Activated T-helper 1 cell treated with anti-CD3 and anti-CD28 coated beads, Interleukin-12 subunit alpha, Interleukin-12 subunit beta, Interleukin-2, Interleukin-4 antibody, amounts not matched to agents 30 ng/mL and 10 ng/mL and 1 ng/mL, durations not matched to agents 14 hours and 24 hours and 36 hours (primary cell): Measurements from ENCODE around the gene TNFRSF14. TPM values are rescaled to one million over a fixed set of nuclear protein-coding genes. Genes with fewer than 3 reads are reported as not detected.

Experiments
- DNase-seq: peaks from one replicate; pipeline ENCODE4 v3.0.0; 2021; ENCODE audit warnings: low spot score
- H3K27ac Mint-ChIP-seq: one replicate; pipeline ENCODE4 v1.8.0; 2021; ENCODE audit warnings: mild to moderate bottlenecking, mixed read lengths
- H3K27me3 Mint-ChIP-seq: one replicate; pipeline ENCODE4 v1.8.0; 2022; ENCODE audit warnings: mild to moderate bottlenecking, moderate library complexity, mixed read lengths; ENCODE audit not compliant: insufficient read depth
- H3K36me3 Mint-ChIP-seq: one replicate; pipeline ENCODE4 v1.8.0; 2021; ENCODE audit warnings: low read depth, mixed read lengths
- H3K4me1 Mint-ChIP-seq: one replicate; pipeline ENCODE4 v1.8.0; 2021; ENCODE audit warnings: low read depth, mixed read lengths
- H3K4me3 Mint-ChIP-seq: one replicate; pipeline ENCODE4 v1.8.0; 2021; ENCODE audit warnings: mild to moderate bottlenecking, moderate library complexity, mixed read lengths
- H3K9me3 Mint-ChIP-seq: one replicate; pipeline ENCODE4 v1.8.0; 2021; ENCODE audit warnings: mixed read lengths
- intact Hi-C: fragments of 100-400 bp; cut with micrococcal nuclease; formaldehyde crosslinking; loops from one replicate; pipeline ENCODE4 v1.15.1; 2024
- total RNA-seq: library from RNA; stranded (reverse); gene quantifications from 2 replicates; pipeline ENCODE4 v1.2.3, GENCODE V29; 2022

Gene TNFRSF14
- total RNA-seq, 1 donor from 2014 or later = 207 TPM

GRCh38 chr1:2526824-2527555 is 29.2 kb upstream of the TNFRSF14 start:
- Mint-ChIP-seq H3K4me3 (peak overlapping the region; percentile 48), H3K27ac (peak overlapping the region; percentile 50), H3K27me3 (peaks cover 19% of the 10 kb centered on the region), H3K4me1 (peaks cover 38% of the 10 kb centered on the region), H3K9me3 (no peaks in the 10 kb centered on the region), H3K36me3 (no peaks in the 10 kb centered on the region)
- intact Hi-C loops = loop anchor here (1.0 to 10.0 kb wide), 10 partner anchors 20 to 392 kb away; partner anchors contain the start of genes MORN1, PEX10, PRXL2B and RER1
- DNase-seq = peak; percentile 41

- Mint-ChIP-seq H3K27ac (no peak overlapping the region), H3K9me3 (no peaks in the 10 kb centered on the region), H3K4me1 (peaks cover 35% of the 10 kb centered on the region), H3K36me3 (no peaks in the 10 kb centered on the region), H3K4me3 (no peak overlapping the region), H3K27me3 (peaks cover 19% of the 10 kb centered on the region)
- DNase-seq = no peak
- intact Hi-C loops = loop anchor here (2.0 to 10.0 kb wide), 4 partner anchors 233 to 393 kb away; no protein-coding TSS in a partner anchor
Observed at GRCh38 chr1:2527556-2527860, 28.7 kb upstream of the TNFRSF14 start.

GRCh38 chr1:2528016-2528415 is 28.2 kb upstream of the TNFRSF14 start:
- Mint-ChIP-seq H3K9me3 (no peaks in the 10 kb centered on the region), H3K4me1 (peaks cover 30% of the 10 kb centered on the region), H3K4me3 (no peak overlapping the region), H3K36me3 (no peaks in the 10 kb centered on the region), H3K27ac (no peak overlapping the region), H3K27me3 (peaks cover 22% of the 10 kb centered on the region)
- DNase-seq = no peak
- intact Hi-C loops = loop anchor here (10.0 kb wide), 3 partner anchors 233 to 393 kb away; no protein-coding TSS in a partner anchor

GRCh38 chr1:2528611-2528965 is 27.6 kb upstream of the TNFRSF14 start:
- Mint-ChIP-seq H3K27ac (no peak overlapping the region), H3K4me1 (peaks cover 24% of the 10 kb centered on the region), H3K4me3 (no peak overlapping the region), H3K36me3 (no peaks in the 10 kb centered on the region), H3K9me3 (no peaks in the 10 kb centered on the region), H3K27me3 (peaks cover 25% of the 10 kb centered on the region)
- DNase-seq = no peak
- intact Hi-C loops = loop anchor here (10.0 kb wide), 3 partner anchors 234 to 394 kb away; no protein-coding TSS in a partner anchor

- no peak overlapping the region for H3K27ac Mint-ChIP-seq
- DNase-seq = no peak
- intact Hi-C loops = loop anchor here (10.0 kb wide), 3 partner anchors 234 to 394 kb away; no protein-coding TSS in a partner anchor
- no peaks in the 10 kb centered on the region for H3K36me3 Mint-ChIP-seq
- H3K27me3 Mint-ChIP-seq = peaks cover 28% of the 10 kb centered on the region
- H3K9me3 Mint-ChIP-seq = no peaks in the 10 kb centered on the region
- peak overlapping the region; percentile 59 for H3K4me3 Mint-ChIP-seq
- H3K4me1 Mint-ChIP-seq = peaks cover 18% of the 10 kb centered on the region
Observed at GRCh38 chr1:2528966-2529783, 27.0 kb upstream of the TNFRSF14 start.

- H3K36me3 Mint-ChIP-seq = no peaks in the 10 kb centered on the region
- intact Hi-C loops = loop anchor here (10.0 kb wide), 3 partner anchors 235 to 395 kb away; no protein-coding TSS in a partner anchor
- no peaks in the 10 kb centered on the region for H3K9me3 Mint-ChIP-seq
- no peak for DNase-seq
- H3K4me3 Mint-ChIP-seq = peak within 1 kb of the TSS; percentile 59
- no peak within 1 kb of the TSS for H3K27ac Mint-ChIP-seq
- H3K4me1 Mint-ChIP-seq = peaks cover 11% of the 10 kb centered on the region
- peaks cover 28% of the 10 kb centered on the region for H3K27me3 Mint-ChIP-seq
Observed at GRCh38 chr1:2529784-2530512, 26.2 kb upstream of the TNFRSF14 start, which contains the start of gene HES5. Gene HES5 (minus strand): TSS chr1:2530263. CDS start chr1:2530164, 99 bp downstream.

- no peak overlapping the region for H3K4me3 Mint-ChIP-seq
- H3K36me3 Mint-ChIP-seq = no peaks in the 10 kb centered on the region
- H3K4me1 Mint-ChIP-seq = peaks cover 7% of the 10 kb centered on the region
- peaks cover 28% of the 10 kb centered on the region for H3K27me3 Mint-ChIP-seq
- no peaks in the 10 kb centered on the region for H3K9me3 Mint-ChIP-seq
- DNase-seq = no peak
- no peak overlapping the region for H3K27ac Mint-ChIP-seq
- intact Hi-C loops = no loop called here
Observed at GRCh38 chr1:2530513-2531361, 25.4 kb upstream of the TNFRSF14 start.

- no peak overlapping the region for H3K27ac Mint-ChIP-seq
- H3K4me1 Mint-ChIP-seq = no peaks in the 10 kb centered on the region
- H3K36me3 Mint-ChIP-seq = no peaks in the 10 kb centered on the region
- DNase-seq = no peak
- intact Hi-C loops = no loop called here
- H3K4me3 Mint-ChIP-seq = no peak overlapping the region
- H3K9me3 Mint-ChIP-seq = no peaks in the 10 kb centered on the region
- peaks cover 24% of the 10 kb centered on the region for H3K27me3 Mint-ChIP-seq
Observed at GRCh38 chr1:2532485-2533160, 23.5 kb upstream of the TNFRSF14 start.

GRCh38 chr1:2533365-2533764 is 22.8 kb upstream of the TNFRSF14 start:
- no peaks in the 10 kb centered on the region for H3K36me3 Mint-ChIP-seq
- H3K4me3 Mint-ChIP-seq = no peak overlapping the region
- H3K9me3 Mint-ChIP-seq = no peaks in the 10 kb centered on the region
- no peak for DNase-seq
- H3K27me3 Mint-ChIP-seq = peaks cover 25% of the 10 kb centered on the region
- no peak overlapping the region for H3K27ac Mint-ChIP-seq
- intact Hi-C loops = no loop called here
- H3K4me1 Mint-ChIP-seq = no peaks in the 10 kb centered on the region

- Mint-ChIP-seq H3K27me3 (peaks cover 22% of the 10 kb centered on the region), H3K27ac (no peak overlapping the region), H3K4me1 (no peaks in the 10 kb centered on the region), H3K9me3 (no peaks in the 10 kb centered on the region), H3K36me3 (no peaks in the 10 kb centered on the region), H3K4me3 (no peak overlapping the region)
- intact Hi-C loops = no loop called here
- DNase-seq = no peak
Observed at GRCh38 chr1:2534315-2534686, 21.9 kb upstream of the TNFRSF14 start.

GRCh38 chr1:2534687-2535441 is 21.3 kb upstream of the TNFRSF14 start:
- intact Hi-C loops = no loop called here
- DNase-seq = no peak
- no peaks in the 10 kb centered on the region for H3K4me1 Mint-ChIP-seq
- H3K27ac Mint-ChIP-seq = no peak overlapping the region
- H3K36me3 Mint-ChIP-seq = no peaks in the 10 kb centered on the region
- no peak overlapping the region for H3K4me3 Mint-ChIP-seq
- H3K9me3 Mint-ChIP-seq = no peaks in the 10 kb centered on the region
- H3K27me3 Mint-ChIP-seq = peaks cover 22% of the 10 kb centered on the region
